K562 (cell line): Measurements from ENCODE around the gene GPR15. TPM values are rescaled to one million over a fixed set of nuclear protein-coding genes. Genes with fewer than 3 reads are reported as not detected.
A peak's percentile ranks its signal among the peaks of the same experiment; 100 is the strongest.

Experiments
- ARID4B ChIP-seq: sonication (generic); formaldehyde crosslinking; IDR thresholded peaks from 2 replicates; pipeline ENCODE4 v1.8.0; 2022; ENCODE audit warnings: mild to moderate bottlenecking, missing genetic modification reagents
- CBX3 ChIP-seq, 2 experiments: IDR thresholded peaks; 1 replicate in 1 of 2; 2 replicates in 1 of 2; pipeline ENCODE4 v1.6.1; 2012; ENCODE audit warnings: inconsistent platforms in 2 of 2, low read length in 2 of 2, borderline replicate concordance in 1 of 2, control low read depth in 1 of 2
- DACH1 ChIP-seq: fragments of 450-650 bp; IDR thresholded peaks from 2 replicates; pipeline ENCODE4 v1.6.1; 2018; ENCODE audit not compliant: partially characterized antibody
- MGA ChIP-seq: fragments of 450-650 bp; IDR thresholded peaks from 2 replicates; pipeline ENCODE4 v1.6.1; 2016; ENCODE audit warnings: mild to moderate bottlenecking, moderate library complexity
- PTRF ChIP-seq: fragments of 450-650 bp; IDR thresholded peaks from 2 replicates; pipeline ENCODE4 v1.6.1; 2016; ENCODE audit warnings: mild to moderate bottlenecking, missing genetic modification characterization, missing compliant biosample characterization
- TRIM24 ChIP-seq, 2 experiments: fragments of 450-650 bp; IDR thresholded peaks; 2 replicates each; pipeline ENCODE4 v1.6.1; 2016
- ZNF140 ChIP-seq: fragments of 250-450 bp; sonication (Bioruptor Pico); IDR thresholded peaks from 2 replicates; pipeline ENCODE4 v1.8.0; 2021; ENCODE audit warnings: moderate library complexity, mild to moderate bottlenecking, inconsistent platforms
- ZNF592 ChIP-seq: fragments of 450-650 bp; IDR thresholded peaks from 2 replicates; pipeline ENCODE4 v1.6.1; 2017; ENCODE audit warnings: antibody characterized with exemption, mild to moderate bottlenecking
- polyA plus RNA-seq, 8 experiments: library from polyadenylated mRNA; depleted of rRNA in 4 of 8; stranded (reverse) in 5 of 8; unstranded in 3 of 8; fragments of >200 nt; fragmentation: Nextera tagmentation in 2 of 8; fragmentation: Illumina TruSeq in 1 of 8; extraction: Ambion mirVana in 2 of 8; extraction: Trizol in 1 of 8; gene quantifications; 2 replicates each; pipeline versions ENCODE4 v1.2.1 to v1.2.3, GENCODE V29; 2011 to 2014; ENCODE audit warnings: inconsistent platforms in 1 of 8, missing spikeins in 1 of 8
- total RNA-seq, 7 experiments: library from RNA; depleted of rRNA in 6 of 7; stranded (reverse); fragments of >200 nt in 6 of 7; fragmentation: Illumina TruSeq in 2 of 7; extraction: Trizol in 2 of 7; gene quantifications; 2 replicates each; pipeline versions ENCODE4 v1.2.1 to v1.2.3, GENCODE V29; 2011 to 2021; ENCODE audit warnings: low replicate concordance in 1 of 7

GPR15 gene
- total and polyA plus RNA-seq, 9 of the 15 experiments (the other 6 are each of a cell fraction or from before 2014, with no cell fraction given), result 0.13 TPM; not detected in 8

- TF ChIP-seq TRIM24 (IDR thresholded peaks at IDR 0.05) (peak; percentile 97 to 98), DACH1 (peak; percentile 83), ZNF140 (CRISPR knock-in tag) (no peak), PTRF (tag) (no peak), ARID4B (CRISPR knock-in tag) (no peak), ZNF592 (no peak), CBX3 (IDR thresholded peaks at IDR 0.05; ENCODE audit: borderline replicate concordance in 1 of 2, low read length in 2 of 2) (0 out of 3 replicates have a peak, but pooled peaks of 1 of the 2 experiments have one; percentile 27), MGA (no peak)
These were observed 52.0 kb downstream of the GPR15 start (continued) for GRCh38 chr3:98583766-98584165.
